Liver (tissue), 9 donors: ENCODE measurements around the gene CNOT3. TPM values are rescaled to one million over a fixed set of nuclear protein-coding genes. Genes with fewer than 3 reads are reported as not detected.
A peak's percentile ranks its signal among the peaks of the same experiment; 100 is the strongest.
"Not testable (repeated sequence)": the region's sequence is repeated elsewhere in the genome, so short reads cannot be mapped to it uniquely, and the experiment has no call there.

ENCODE experiments used
- DNase-seq: peaks from one replicate; pipeline ENCODE4 v3.0.0-alpha.2; 2017; ENCODE audit warnings: low spot score
- H3K27ac ChIP-seq, 2 donors: one replicate each; pipeline ENCODE4 v1.7.0; 2013; ENCODE audit warnings: inconsistent platforms in 2 of 2, low read length in 2 of 2, control low read depth in 1 of 2, low read depth in 1 of 2, mild to moderate bottlenecking in 1 of 2
- H3K27me3 ChIP-seq, 4 donors: one replicate each; pipeline versions ENCODE4 v1.6.1 to v1.7.0; 2013; ENCODE audit warnings: low read length in 3 of 4, inconsistent platforms in 1 of 4, mild to moderate bottlenecking in 1 of 4, moderate library complexity in 1 of 4; ENCODE audit not compliant: control insufficient read depth in 4 of 4, insufficient read depth in 4 of 4
- H3K36me3 ChIP-seq, 4 donors: one replicate each; pipeline versions ENCODE4 v1.6.1 to v1.7.0; 2013; ENCODE audit warnings: low read length in 3 of 4, mild to moderate bottlenecking in 3 of 4, low read depth in 1 of 4, moderate library complexity in 1 of 4; ENCODE audit not compliant: control insufficient read depth in 4 of 4, insufficient read depth in 3 of 4
- H3K4me1 ChIP-seq, 4 donors: one replicate each; pipeline versions ENCODE4 v1.6.1 to v1.7.0; 2013; ENCODE audit warnings: low read length in 3 of 4, mild to moderate bottlenecking in 3 of 4, moderate library complexity in 1 of 4; ENCODE audit not compliant: control insufficient read depth in 4 of 4, insufficient read depth in 4 of 4
- H3K4me3 ChIP-seq, 3 donors: one replicate each; pipeline versions ENCODE4 v1.6.1 to v1.7.0; 2013; ENCODE audit warnings: low read length in 3 of 3, control low read depth in 1 of 3, low read depth in 1 of 3, mild to moderate bottlenecking in 1 of 3
- H3K9ac ChIP-seq, 2 donors: one replicate each; pipeline ENCODE4 v1.7.0; 2013; ENCODE audit warnings: low read length in 2 of 2, mild to moderate bottlenecking in 2 of 2, moderate library complexity in 2 of 2, control low read depth in 1 of 2, low read depth in 1 of 2
- H3K9me3 ChIP-seq, 4 donors: one replicate each; pipeline versions ENCODE4 v1.6.1 to v1.7.0; 2013; ENCODE audit warnings: low read length in 3 of 4; ENCODE audit not compliant: control insufficient read depth in 4 of 4
- EGR1 ChIP-seq, 2 donors: IDR thresholded peaks; 2 replicates each; pipeline ENCODE4 v1.6.1; 2016 to 2018; ENCODE audit warnings: antibody characterized with exemption in 2 of 2, low read depth in 2 of 2
- FOXA1 ChIP-seq: IDR thresholded peaks from 2 replicates; pipeline ENCODE4 v1.6.1; 2016; ENCODE audit warnings: antibody characterized with exemption
- GABPA ChIP-seq, 2 donors: IDR thresholded peaks in 1 of 2; conservative IDR thresholded peaks in 1 of 2; 2 replicates each; pipeline ENCODE4 v1.6.1; 2016; ENCODE audit warnings: antibody characterized with exemption in 2 of 2, mild to moderate bottlenecking in 1 of 2, moderate library complexity in 1 of 2
- HNF4A ChIP-seq, 2 donors: conservative IDR thresholded peaks; 2 replicates each; pipeline ENCODE4 v1.6.1; 2016; ENCODE audit warnings: antibody characterized with exemption in 2 of 2, mild to moderate bottlenecking in 2 of 2
- HNF4G ChIP-seq: IDR thresholded peaks from 2 replicates; pipeline ENCODE4 v1.6.1; 2016; ENCODE audit warnings: antibody characterized with exemption
- JUND ChIP-seq, 2 donors: IDR thresholded peaks; 2 replicates each; pipeline ENCODE4 v1.6.1; 2016; ENCODE audit warnings: antibody characterized with exemption in 2 of 2
- NR2F2 ChIP-seq: IDR thresholded peaks from 2 replicates; pipeline ENCODE4 v1.6.1; 2016; ENCODE audit warnings: antibody characterized with exemption
- RAD21 ChIP-seq, 2 donors: IDR thresholded peaks; 2 replicates each; pipeline ENCODE4 v1.6.1; 2016; ENCODE audit warnings: antibody characterized with exemption in 2 of 2, mild to moderate bottlenecking in 2 of 2
- RXRA ChIP-seq, 2 donors: IDR thresholded peaks; 2 replicates each; pipeline ENCODE4 v1.6.1; 2017 to 2018; ENCODE audit warnings: antibody characterized with exemption in 2 of 2, mild to moderate bottlenecking in 1 of 2
- SP1 ChIP-seq: IDR thresholded peaks from 2 replicates; pipeline ENCODE4 v1.6.1; 2018; ENCODE audit warnings: antibody characterized with exemption, mild to moderate bottlenecking
- TAF1 ChIP-seq: conservative IDR thresholded peaks from 2 replicates; pipeline ENCODE4 v1.6.1; 2016; ENCODE audit warnings: antibody characterized with exemption, mild to moderate bottlenecking
- YY1 ChIP-seq: IDR thresholded peaks from 2 replicates; pipeline ENCODE4 v1.6.1; 2016; ENCODE audit warnings: antibody characterized with exemption, mild to moderate bottlenecking
- WGBS: extraction: QIAGEN DNeasy Blood & Tissue Kit; methylation state at CpG from one replicate; pipeline ENCODE4 v1.1.7; 2013; 5-methylcytosine and 5-hydroxymethylcytosine counted together
- polyA plus RNA-seq, 2 donors: library from polyadenylated mRNA; stranded (reverse) in 1 of 2; unstranded in 1 of 2; fragments of 200-250 nt in 1 of 2; fragments of >200 nt in 1 of 2; fragmentation: Nextera tagmentation in 1 of 2; extraction: Ambion mirVana in 1 of 2; gene quantifications; one replicate each; pipeline versions ENCODE4 v1.2.1 to v1.2.3, GENCODE V29; 2013 to 2015
- total RNA-seq, 2 donors: library from RNA; depleted of rRNA; stranded (reverse); fragments of >200 nt; gene quantifications; one replicate each; pipeline ENCODE4 v1.2.3, GENCODE V29; 2014
- TF ChIP-seq, protein P1 (sequence below): IDR thresholded peaks from 2 replicates; pipeline ENCODE4 v1.6.1; 2016; ENCODE audit warnings: antibody characterized with exemption, mild to moderate bottlenecking
- TF ChIP-seq, protein P2 (sequence below): IDR thresholded peaks from 2 replicates; pipeline ENCODE4 v1.6.1; 2016; ENCODE audit warnings: antibody characterized with exemption
- TF ChIP-seq, protein P3 (sequence below): IDR thresholded peaks from 2 replicates; pipeline ENCODE4 v1.6.1; 2016; ENCODE audit warnings: antibody characterized with exemption
- TF ChIP-seq, protein P4 (sequence below): IDR thresholded peaks from 2 replicates; pipeline ENCODE4 v1.6.1; 2016; ENCODE audit warnings: antibody characterized with exemption
- donor health status: healthy.
- donor health status: healthy.
- donor health status: healthy.
- donor health status: healthy.
- donor health status: healthy.

Gene CNOT3
- total and polyA plus RNA-seq, 4 donors: 3.7 to 13.0 (median 9.1) TPM

DNA sequence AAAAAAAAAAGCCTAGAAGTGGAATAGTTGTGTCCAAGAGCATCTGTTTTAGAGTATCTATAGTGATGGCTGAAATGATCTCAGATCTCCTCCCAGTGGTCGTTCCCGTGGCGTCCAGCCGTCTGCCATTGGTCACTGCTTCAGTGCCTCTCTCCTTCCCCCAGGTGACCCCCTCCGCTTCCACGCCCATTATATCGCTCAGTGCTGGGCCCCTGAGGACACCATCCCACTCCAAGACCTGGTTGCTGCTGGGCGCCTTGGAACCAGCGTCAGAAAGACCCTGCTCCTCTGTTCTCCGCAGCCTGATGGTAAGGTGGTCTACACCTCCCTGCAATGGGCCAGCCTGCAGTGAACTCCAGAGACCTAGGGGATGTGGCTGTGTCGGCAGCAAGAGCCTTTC, 55.4 kb downstream of the CNOT3 start:
- peaks cover 4 to 17% (median 13%) of the 10 kb centered on the region in 4 donors for H3K36me3 ChIP-seq
- no peaks in the 10 kb centered on the region for H3K9me3 ChIP-seq
- whole genome bisulfite sequencing: 97% methylated on average over 11 of the region's 11 CpGs
- H3K9ac ChIP-seq: no peak overlapping the region
- no peaks in the 10 kb centered on the region for H3K27me3 ChIP-seq
- DNase-seq: no peak
- no peak overlapping the region for H3K27ac ChIP-seq
- no peak for TF ChIP-seq GABPA (IDR thresholded peaks at IDR 0.05 in 1 of 2, conservative IDR thresholded peaks at IDR 0.05 in 1 of 2)
- no peak for TF ChIP-seq RAD21 (IDR thresholded peaks at IDR 0.05)
- TF ChIP-seq NR2F2: no peak
- no peak for TF ChIP-seq EGR1 (IDR thresholded peaks at IDR 0.05; ENCODE audit: low read depth in 2 of 2)
- no peak for TF ChIP-seq YY1
- TF ChIP-seq HNF4G: no peak
- TF ChIP-seq SP1: no peak
- no peak for TF ChIP-seq FOXA1
- TF ChIP-seq JUND (IDR thresholded peaks at IDR 0.05): no peak
- no peak for TF ChIP-seq RXRA (IDR thresholded peaks at IDR 0.05)
- no peak for TF ChIP-seq TAF1
- TF ChIP-seq, protein P1, sequence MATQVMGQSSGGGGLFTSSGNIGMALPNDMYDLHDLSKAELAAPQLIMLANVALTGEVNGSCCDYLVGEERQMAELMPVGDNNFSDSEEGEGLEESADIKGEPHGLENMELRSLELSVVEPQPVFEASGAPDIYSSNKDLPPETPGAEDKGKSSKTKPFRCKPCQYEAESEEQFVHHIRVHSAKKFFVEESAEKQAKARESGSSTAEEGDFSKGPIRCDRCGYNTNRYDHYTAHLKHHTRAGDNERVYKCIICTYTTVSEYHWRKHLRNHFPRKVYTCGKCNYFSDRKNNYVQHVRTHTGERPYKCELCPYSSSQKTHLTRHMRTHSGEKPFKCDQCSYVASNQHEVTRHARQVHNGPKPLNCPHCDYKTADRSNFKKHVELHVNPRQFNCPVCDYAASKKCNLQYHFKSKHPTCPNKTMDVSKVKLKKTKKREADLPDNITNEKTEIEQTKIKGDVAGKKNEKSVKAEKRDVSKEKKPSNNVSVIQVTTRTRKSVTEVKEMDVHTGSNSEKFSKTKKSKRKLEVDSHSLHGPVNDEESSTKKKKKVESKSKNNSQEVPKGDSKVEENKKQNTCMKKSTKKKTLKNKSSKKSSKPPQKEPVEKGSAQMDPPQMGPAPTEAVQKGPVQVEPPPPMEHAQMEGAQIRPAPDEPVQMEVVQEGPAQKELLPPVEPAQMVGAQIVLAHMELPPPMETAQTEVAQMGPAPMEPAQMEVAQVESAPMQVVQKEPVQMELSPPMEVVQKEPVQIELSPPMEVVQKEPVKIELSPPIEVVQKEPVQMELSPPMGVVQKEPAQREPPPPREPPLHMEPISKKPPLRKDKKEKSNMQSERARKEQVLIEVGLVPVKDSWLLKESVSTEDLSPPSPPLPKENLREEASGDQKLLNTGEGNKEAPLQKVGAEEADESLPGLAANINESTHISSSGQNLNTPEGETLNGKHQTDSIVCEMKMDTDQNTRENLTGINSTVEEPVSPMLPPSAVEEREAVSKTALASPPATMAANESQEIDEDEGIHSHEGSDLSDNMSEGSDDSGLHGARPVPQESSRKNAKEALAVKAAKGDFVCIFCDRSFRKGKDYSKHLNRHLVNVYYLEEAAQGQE: no peak
- TF ChIP-seq, protein P2, sequence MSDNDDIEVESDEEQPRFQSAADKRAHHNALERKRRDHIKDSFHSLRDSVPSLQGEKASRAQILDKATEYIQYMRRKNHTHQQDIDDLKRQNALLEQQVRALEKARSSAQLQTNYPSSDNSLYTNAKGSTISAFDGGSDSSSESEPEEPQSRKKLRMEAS: no peak
- TF ChIP-seq, protein P3, sequence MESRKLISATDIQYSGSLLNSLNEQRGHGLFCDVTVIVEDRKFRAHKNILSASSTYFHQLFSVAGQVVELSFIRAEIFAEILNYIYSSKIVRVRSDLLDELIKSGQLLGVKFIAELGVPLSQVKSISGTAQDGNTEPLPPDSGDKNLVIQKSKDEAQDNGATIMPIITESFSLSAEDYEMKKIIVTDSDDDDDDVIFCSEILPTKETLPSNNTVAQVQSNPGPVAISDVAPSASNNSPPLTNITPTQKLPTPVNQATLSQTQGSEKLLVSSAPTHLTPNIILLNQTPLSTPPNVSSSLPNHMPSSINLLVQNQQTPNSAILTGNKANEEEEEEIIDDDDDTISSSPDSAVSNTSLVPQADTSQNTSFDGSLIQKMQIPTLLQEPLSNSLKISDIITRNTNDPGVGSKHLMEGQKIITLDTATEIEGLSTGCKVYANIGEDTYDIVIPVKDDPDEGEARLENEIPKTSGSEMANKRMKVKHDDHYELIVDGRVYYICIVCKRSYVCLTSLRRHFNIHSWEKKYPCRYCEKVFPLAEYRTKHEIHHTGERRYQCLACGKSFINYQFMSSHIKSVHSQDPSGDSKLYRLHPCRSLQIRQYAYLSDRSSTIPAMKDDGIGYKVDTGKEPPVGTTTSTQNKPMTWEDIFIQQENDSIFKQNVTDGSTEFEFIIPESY: no peak
- H3K4me3 ChIP-seq: no peak overlapping the region
- peaks cover 17 to 30% (median 24%) of the 10 kb centered on the region in 4 donors for H3K4me1 ChIP-seq

DNA sequence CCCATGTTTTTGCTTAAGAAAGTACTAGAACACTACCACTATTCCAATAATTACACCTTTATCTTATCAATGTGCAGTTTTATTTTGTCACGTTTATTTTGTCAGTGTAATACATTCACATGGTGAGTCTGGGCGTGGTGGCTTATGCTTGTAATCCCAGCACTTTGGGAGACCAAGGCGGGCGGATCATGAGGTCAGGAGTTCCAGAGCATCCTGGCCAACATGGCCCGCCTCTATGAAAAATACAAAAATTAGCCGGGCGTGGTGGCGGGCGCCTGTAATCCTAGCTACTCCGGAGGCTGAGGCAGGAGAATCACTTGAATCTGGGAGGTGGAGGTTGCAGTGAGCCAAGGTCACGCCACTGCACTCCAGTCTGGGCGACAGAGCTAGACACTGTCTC, 56.9 kb downstream of the CNOT3 start:
- H3K9ac ChIP-seq, H3K27ac ChIP-seq, H3K9me3 ChIP-seq, DNase-seq, H3K4me3 ChIP-seq, H3K27me3 ChIP-seq: not testable (repeated sequence)
- 95% methylated on average over 12 of the region's 12 CpGs for WGBS
- Histone ChIP-seq H3K36me3 (peaks cover 4 to 17% (median 13%) of the 10 kb centered on the region in 4 donors), H3K4me1 (peaks cover 12 to 25% (median 19%) of the 10 kb centered on the region in 4 donors)

DNA sequence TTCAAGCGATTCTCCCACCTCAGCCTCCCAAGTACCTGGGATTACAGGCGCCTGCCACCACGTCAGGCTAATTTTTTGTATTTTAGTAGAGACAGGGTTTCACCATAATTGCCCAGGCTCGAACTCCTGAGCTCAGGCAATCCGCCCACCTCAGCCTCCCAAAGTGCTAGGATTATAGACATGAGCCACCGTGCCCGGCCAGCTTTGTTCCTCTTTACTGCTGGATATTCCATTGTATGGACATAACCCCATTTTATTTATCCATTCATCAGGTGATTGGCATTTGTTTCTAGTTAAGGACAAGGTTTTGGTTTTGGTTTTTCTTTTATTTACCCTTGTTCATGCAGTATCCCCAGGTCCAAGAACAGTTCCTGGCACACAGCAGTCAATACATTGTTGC, 59.0 kb downstream of the CNOT3 start:
- peaks cover 4 to 17% (median 13%) of the 10 kb centered on the region in 4 donors for H3K36me3 ChIP-seq
- peaks cover 12 to 26% (median 17%) of the 10 kb centered on the region in 4 donors for H3K4me1 ChIP-seq
- no peak overlapping the region for H3K4me3 ChIP-seq
- DNase-seq: no peak
- H3K27me3 ChIP-seq: no peaks in the 10 kb centered on the region
- H3K27ac ChIP-seq: peak overlapping the region; percentile 69 to 89
- H3K9ac ChIP-seq: no peak overlapping the region
- TF ChIP-seq SP1 (peak; percentile 42), RXRA (IDR thresholded peaks at IDR 0.05) (peak in 1 of 2 donors; percentile 39), NR2F2 (no peak), RAD21 (IDR thresholded peaks at IDR 0.05) (no peak), HNF4G (no peak), EGR1 (IDR thresholded peaks at IDR 0.05; ENCODE audit: low read depth in 2 of 2) (no peak), FOXA1 (no peak), GABPA (IDR thresholded peaks at IDR 0.05 in 1 of 2, conservative IDR thresholded peaks at IDR 0.05 in 1 of 2) (no peak), HNF4A (conservative IDR thresholded peaks at IDR 0.05) (peak; percentile 28 to 54), YY1 (no peak)
- TF ChIP-seq, protein P2: no peak
- TF ChIP-seq, protein P4, sequence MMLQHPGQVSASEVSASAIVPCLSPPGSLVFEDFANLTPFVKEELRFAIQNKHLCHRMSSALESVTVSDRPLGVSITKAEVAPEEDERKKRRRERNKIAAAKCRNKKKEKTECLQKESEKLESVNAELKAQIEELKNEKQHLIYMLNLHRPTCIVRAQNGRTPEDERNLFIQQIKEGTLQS: no peak
- no peaks in the 10 kb centered on the region for H3K9me3 ChIP-seq
- WGBS: 66% methylated on average over 7 of the region's 7 CpGs
